Measurements from ENCODE around the gene SFRP4. TPM values are rescaled to one million over a fixed set of nuclear protein-coding genes. Genes with fewer than 3 reads are reported as not detected.
A peak's percentile ranks its signal among the peaks of the same experiment; 100 is the strongest.

The SFRP4 gene
- total and polyA plus RNA-seq, 2 donors from 2014 or later, result 1.5 to 6.8 TPM

DNA sequence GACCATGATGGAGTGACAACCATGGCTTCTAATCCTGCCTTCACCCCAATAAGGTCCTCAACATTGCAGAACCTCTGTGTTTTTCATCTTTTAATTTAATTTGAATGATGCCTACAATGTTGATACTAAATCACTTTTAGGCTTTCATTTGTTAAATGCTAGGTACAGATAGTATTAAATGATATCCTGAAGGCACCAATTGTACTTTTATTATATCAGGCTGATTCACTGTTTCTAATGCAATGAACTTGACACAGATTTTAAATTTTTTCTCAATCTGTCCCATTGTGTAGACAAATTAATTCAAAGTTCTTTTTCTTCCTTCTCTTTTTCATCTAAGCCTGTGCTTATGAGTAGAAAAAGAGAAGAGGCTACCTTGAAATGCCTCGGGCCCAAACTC is 9.0 kb upstream of the SFRP4 start:
- no peak for DNase-seq
- H3K9me3 ChIP-seq (ENCODE audit: control insufficient read depth in 2 of 3, insufficient read depth in 1 of 3, low read length in 3 of 3), result no peaks in the 10 kb centered on the region
- no peak overlapping the region for H3K9ac ChIP-seq (ENCODE audit: low read length in 3 of 3)
- TF ChIP-seq, protein P1, sequence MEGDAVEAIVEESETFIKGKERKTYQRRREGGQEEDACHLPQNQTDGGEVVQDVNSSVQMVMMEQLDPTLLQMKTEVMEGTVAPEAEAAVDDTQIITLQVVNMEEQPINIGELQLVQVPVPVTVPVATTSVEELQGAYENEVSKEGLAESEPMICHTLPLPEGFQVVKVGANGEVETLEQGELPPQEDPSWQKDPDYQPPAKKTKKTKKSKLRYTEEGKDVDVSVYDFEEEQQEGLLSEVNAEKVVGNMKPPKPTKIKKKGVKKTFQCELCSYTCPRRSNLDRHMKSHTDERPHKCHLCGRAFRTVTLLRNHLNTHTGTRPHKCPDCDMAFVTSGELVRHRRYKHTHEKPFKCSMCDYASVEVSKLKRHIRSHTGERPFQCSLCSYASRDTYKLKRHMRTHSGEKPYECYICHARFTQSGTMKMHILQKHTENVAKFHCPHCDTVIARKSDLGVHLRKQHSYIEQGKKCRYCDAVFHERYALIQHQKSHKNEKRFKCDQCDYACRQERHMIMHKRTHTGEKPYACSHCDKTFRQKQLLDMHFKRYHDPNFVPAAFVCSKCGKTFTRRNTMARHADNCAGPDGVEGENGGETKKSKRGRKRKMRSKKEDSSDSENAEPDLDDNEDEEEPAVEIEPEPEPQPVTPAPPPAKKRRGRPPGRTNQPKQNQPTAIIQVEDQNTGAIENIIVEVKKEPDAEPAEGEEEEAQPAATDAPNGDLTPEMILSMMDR (IDR thresholded peaks at IDR 0.05; ENCODE audit: borderline replicate concordance, extremely low read depth, insufficient read depth), result no peak
- no peaks in the 10 kb centered on the region for H3K36me3 ChIP-seq (ENCODE audit: control insufficient read depth in 2 of 3, insufficient read depth in 3 of 3, low read length in 3 of 3)
- H3K4me1 ChIP-seq (ENCODE audit: control insufficient read depth in 2 of 3, insufficient read depth in 2 of 3, low read depth in 1 of 3, low read length in 3 of 3), result peaks cover 0 to 2% (median 0%) of the 10 kb centered on the region in 3 donors
- H3K27ac ChIP-seq (ENCODE audit: low read depth in 2 of 2, low read length in 2 of 2), result no peak overlapping the region
- intact Hi-C loops (cut with DNase I), result no loop called here
- H3K4me3 ChIP-seq (ENCODE audit: low read length in 3 of 3), result no peak overlapping the region
- FAIRE-seq, result no peak
- H3K27me3 ChIP-seq (ENCODE audit: control insufficient read depth, insufficient read depth, low read length), result no peaks in the 10 kb centered on the region

DNA sequence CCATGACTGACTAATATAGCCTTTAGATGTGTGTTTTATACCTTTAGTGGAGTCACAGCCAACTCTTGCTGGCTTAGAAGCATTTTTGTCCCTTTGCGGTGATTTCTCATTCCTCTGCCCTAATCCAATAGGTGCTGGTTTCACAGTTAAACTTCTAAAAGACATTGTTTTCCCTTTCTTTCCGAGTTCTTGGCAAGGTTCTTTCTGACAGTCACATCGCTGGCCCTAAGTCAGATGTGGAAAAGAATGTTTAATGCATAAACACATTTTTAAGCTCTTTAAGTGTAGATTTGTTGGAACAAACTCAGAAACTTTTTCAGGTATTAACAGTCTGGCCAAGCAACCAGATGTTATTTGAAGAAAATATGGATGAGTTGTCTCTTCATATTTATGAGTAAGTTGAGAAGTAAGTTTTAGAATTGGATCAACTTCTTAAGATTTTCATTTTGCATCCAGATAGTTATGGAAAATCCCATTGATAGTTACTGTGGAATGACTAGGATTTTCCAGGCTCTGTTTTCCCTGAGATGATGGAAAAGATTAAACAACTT is 7.9 kb upstream of the SFRP4 start:
- intact Hi-C loops (cut with DNase I), result no loop called here
- TF ChIP-seq, protein P1 (IDR thresholded peaks at IDR 0.05; ENCODE audit: borderline replicate concordance, extremely low read depth, insufficient read depth), result no peak
- FAIRE-seq (no peak), DNase-seq (peak in 1 of 5 donors; percentile 27)
- Histone ChIP-seq H3K9ac (ENCODE audit: low read length in 3 of 3) (no peak overlapping the region), H3K27ac (ENCODE audit: low read depth in 2 of 2, low read length in 2 of 2) (no peak overlapping the region), H3K36me3 (ENCODE audit: control insufficient read depth in 2 of 3, insufficient read depth in 3 of 3, low read length in 3 of 3) (no peaks in the 10 kb centered on the region), H3K9me3 (ENCODE audit: control insufficient read depth in 2 of 3, insufficient read depth in 1 of 3, low read length in 3 of 3) (no peaks in the 10 kb centered on the region), H3K4me1 (ENCODE audit: control insufficient read depth in 2 of 3, insufficient read depth in 2 of 3, low read depth in 1 of 3, low read length in 3 of 3) (peaks cover 0 to 2% (median 0%) of the 10 kb centered on the region in 3 donors), H3K27me3 (ENCODE audit: control insufficient read depth, insufficient read depth, low read length) (no peaks in the 10 kb centered on the region), H3K4me3 (ENCODE audit: low read length in 3 of 3) (no peak overlapping the region)

DNA sequence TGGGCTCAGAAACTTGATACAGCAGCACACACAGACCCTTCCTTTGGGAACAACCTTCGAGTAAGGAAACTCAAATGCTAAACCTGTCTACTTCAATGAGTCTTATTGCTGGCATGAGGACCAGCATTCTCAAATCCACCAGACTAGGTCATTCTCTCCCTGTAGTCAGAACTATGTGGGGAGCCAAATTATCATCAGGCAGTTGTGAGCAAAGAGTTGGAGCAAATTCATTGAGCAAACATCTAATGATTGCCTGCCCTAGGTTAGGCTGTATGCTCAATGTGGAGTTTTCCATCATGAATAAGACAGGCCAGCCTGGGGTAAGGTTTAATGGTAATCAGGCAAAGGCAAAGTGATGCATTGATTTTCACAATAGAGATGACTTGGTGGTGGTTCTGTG is 7.4 kb upstream of the SFRP4 start:
- no peak for FAIRE-seq
- DNase-seq, result no peak
- H3K27ac ChIP-seq (ENCODE audit: low read depth in 2 of 2, low read length in 2 of 2), result no peak overlapping the region
- intact Hi-C loops (cut with DNase I), result no loop called here
- TF ChIP-seq, protein P1 (IDR thresholded peaks at IDR 0.05; ENCODE audit: borderline replicate concordance, extremely low read depth, insufficient read depth), result no peak
- H3K27me3 ChIP-seq (ENCODE audit: control insufficient read depth, insufficient read depth, low read length), result no peaks in the 10 kb centered on the region
- no peak overlapping the region for H3K9ac ChIP-seq (ENCODE audit: low read length in 3 of 3)
- peaks cover 0 to 2% (median 0%) of the 10 kb centered on the region in 3 donors for H3K4me1 ChIP-seq (ENCODE audit: control insufficient read depth in 2 of 3, insufficient read depth in 2 of 3, low read depth in 1 of 3, low read length in 3 of 3)
- no peaks in the 10 kb centered on the region for H3K36me3 ChIP-seq (ENCODE audit: control insufficient read depth in 2 of 3, insufficient read depth in 3 of 3, low read length in 3 of 3)
- no peak overlapping the region for H3K4me3 ChIP-seq (ENCODE audit: low read length in 3 of 3)
- H3K9me3 ChIP-seq (ENCODE audit: control insufficient read depth in 2 of 3, insufficient read depth in 1 of 3, low read length in 3 of 3), result no peaks in the 10 kb centered on the region

DNA sequence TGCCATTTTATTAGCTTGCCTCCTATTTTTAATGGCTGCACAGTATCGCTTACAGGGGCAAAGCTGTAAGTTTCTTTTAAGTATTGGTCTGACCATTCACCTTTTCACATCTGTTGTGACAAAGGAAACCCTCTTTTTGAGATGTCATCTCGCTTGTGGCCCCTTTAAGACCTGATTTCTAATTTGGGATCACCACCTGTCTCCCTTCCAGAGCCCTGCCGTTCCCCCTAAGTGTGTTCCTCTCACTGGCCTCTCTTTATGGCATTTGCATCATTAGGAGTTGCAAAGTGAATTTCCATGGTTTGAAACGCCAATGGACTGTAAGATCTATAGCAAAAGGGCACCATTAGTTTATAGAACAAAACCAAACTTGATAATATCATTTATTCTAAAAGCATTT is 5.3 kb upstream of the SFRP4 start:
- peak overlapping the region in 2 of 3 donors; percentile 57 to 73 for H3K4me3 ChIP-seq (ENCODE audit: low read length in 3 of 3)
- H3K27me3 ChIP-seq (ENCODE audit: control insufficient read depth, insufficient read depth, low read length), result no peaks in the 10 kb centered on the region
- H3K4me1 ChIP-seq (ENCODE audit: control insufficient read depth in 2 of 3, insufficient read depth in 2 of 3, low read depth in 1 of 3, low read length in 3 of 3), result peaks cover 0 to 3% (median 2%) of the 10 kb centered on the region in 3 donors
- no peaks in the 10 kb centered on the region for H3K36me3 ChIP-seq (ENCODE audit: control insufficient read depth in 2 of 3, insufficient read depth in 3 of 3, low read length in 3 of 3)
- no peak for FAIRE-seq
- H3K9me3 ChIP-seq (ENCODE audit: control insufficient read depth in 2 of 3, insufficient read depth in 1 of 3, low read length in 3 of 3), result no peaks in the 10 kb centered on the region
- no peak for DNase-seq
- intact Hi-C loops (cut with DNase I), result no loop called here
- no peak overlapping the region for H3K27ac ChIP-seq (ENCODE audit: low read depth in 2 of 2, low read length in 2 of 2)
- TF ChIP-seq, protein P1 (IDR thresholded peaks at IDR 0.05; ENCODE audit: borderline replicate concordance, extremely low read depth, insufficient read depth), result no peak
- H3K9ac ChIP-seq (ENCODE audit: low read length in 3 of 3), result peak overlapping the region in 1 of 3 donors; percentile 68

All from kidney (tissue), 14 donors.